Neural progenitor cell (in vitro differentiated cells): ENCODE measurements around the gene CCDC138. TPM values are rescaled to one million over a fixed set of nuclear protein-coding genes. Genes with fewer than 3 reads are reported as not detected.

Experiments
- DNase-seq: peaks from one replicate; pipeline ENCODE4 v3.0.0-alpha.2; 2016; ENCODE audit warnings: low spot score
- H2AFZ ChIP-seq: fragments of 200-600 bp; sonication (generic); replicated peaks from 2 replicates; pipeline ENCODE4 v1.6.1; 2016; ENCODE audit warnings: antibody characterized with exemption
- H3F3A ChIP-seq: fragments of 200-600 bp; sonication (generic); 2 replicates; pipeline ENCODE4 v1.6.1; 2016; ENCODE audit warnings: antibody characterized with exemption, low read depth
- H3K27ac ChIP-seq: fragments of 200-600 bp; sonication (generic); 2 replicates; pipeline ENCODE4 v1.5.1; 2016; ENCODE audit warnings: mild to moderate bottlenecking
- H3K27me3 ChIP-seq: fragments of 200-600 bp; sonication (generic); 2 replicates; pipeline ENCODE4 v1.6.1; 2016; ENCODE audit warnings: mild to moderate bottlenecking, moderate library complexity
- H3K36me3 ChIP-seq: fragments of 200-600 bp; sonication (generic); 2 replicates; pipeline ENCODE4 v1.5.1; 2016
- H3K4me1 ChIP-seq: fragments of 200-600 bp; sonication (generic); 2 replicates; pipeline ENCODE4 v1.6.1; 2016; ENCODE audit warnings: mixed run types
- H3K4me2 ChIP-seq: fragments of 200-600 bp; sonication (generic); 2 replicates; pipeline ENCODE4 v1.6.1; 2016
- H3K4me3 ChIP-seq: fragments of 200-600 bp; sonication (generic); 2 replicates; pipeline ENCODE4 v1.5.1; 2016
- H3K79me2 ChIP-seq: fragments of 200-600 bp; sonication (generic); 2 replicates; pipeline ENCODE4 v1.6.1; 2016; ENCODE audit warnings: low read depth
- H3K9ac ChIP-seq: fragments of 200-600 bp; sonication (generic); 2 replicates; pipeline ENCODE4 v1.6.1; 2016
- H3K9me3 ChIP-seq: fragments of 200-600 bp; sonication (generic); 2 replicates; pipeline ENCODE4 v1.5.1; 2016; ENCODE audit warnings: low read depth
- H4K20me1 ChIP-seq: fragments of 200-600 bp; sonication (generic); 2 replicates; pipeline ENCODE4 v1.6.1; 2016; ENCODE audit warnings: low read depth
- H3K27ac Mint-ChIP-seq: 3 replicates; pipeline ENCODE4 v1.8.0; 2021; ENCODE audit warnings: mixed read lengths
- H3K27me3 Mint-ChIP-seq: 2 replicates; pipeline ENCODE4 v1.8.0; 2022; ENCODE audit warnings: low read depth, mild to moderate bottlenecking, inconsistent platforms, moderate library complexity, mixed read lengths; ENCODE audit not compliant: insufficient read depth
- H3K36me3 Mint-ChIP-seq: 3 replicates; pipeline ENCODE4 v1.8.0; 2021; ENCODE audit warnings: mixed read lengths
- H3K4me1 Mint-ChIP-seq: 3 replicates; pipeline ENCODE4 v1.8.0; 2021; ENCODE audit warnings: mixed read lengths
- H3K4me3 Mint-ChIP-seq: 3 replicates; pipeline ENCODE4 v1.8.0; 2021; ENCODE audit warnings: mild to moderate bottlenecking, moderate library complexity, mixed read lengths
- H3K9me3 Mint-ChIP-seq: 3 replicates; pipeline ENCODE4 v1.8.0; 2020; ENCODE audit warnings: mixed read lengths
- EZH2 ChIP-seq: fragments of 200-600 bp; sonication (generic); IDR thresholded peaks from 2 replicates; pipeline ENCODE4 v1.6.1; 2017; ENCODE audit warnings: antibody characterized with exemption, mild to moderate bottlenecking, moderate library complexity
- EZH2phosphoT487 ChIP-seq: fragments of 200-600 bp; sonication (generic); IDR thresholded peaks from 2 replicates; pipeline ENCODE4 v1.6.1; 2017; ENCODE audit warnings: antibody characterized with exemption
- small RNA-seq: library from RNA; depleted of rRNA; stranded (forward); fragments of <200 nt; gene quantifications from one replicate; pipeline ENCODE3, GENCODE V24; 2015
- total RNA-seq: library from RNA; depleted of rRNA; stranded (reverse); fragments of >200 nt; gene quantifications from 2 replicates; pipeline ENCODE4 v1.2.3, GENCODE V29; 2015; ENCODE audit warnings: low replicate concordance
- TF ChIP-seq, protein P1 (sequence below): fragments of 200-600 bp; sonication (generic); IDR thresholded peaks from 2 replicates; pipeline ENCODE4 v1.5.1; 2017; ENCODE audit warnings: antibody characterized with exemption, mild to moderate bottlenecking

Gene CCDC138
- total RNA-seq, 1 donor from 2014 or later = 92.6 TPM

DNA sequence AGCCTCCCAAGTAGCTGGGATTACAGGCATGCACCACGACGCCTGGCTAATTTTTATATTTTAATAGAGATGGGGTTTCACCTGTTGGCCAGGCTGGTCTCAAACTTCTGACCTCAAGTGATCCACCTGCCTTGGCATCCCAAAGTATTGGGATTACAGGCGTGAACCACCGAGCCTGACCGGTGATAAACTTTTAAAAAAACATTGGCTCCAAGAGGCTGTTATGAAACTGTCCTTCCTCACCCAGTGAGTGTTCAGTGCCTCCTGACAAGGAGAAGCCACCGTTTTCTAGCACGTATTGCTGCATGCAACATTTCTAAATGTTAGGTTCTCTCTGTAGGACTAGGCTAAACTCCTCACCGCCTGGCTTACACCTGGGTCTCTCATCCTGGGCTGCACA lies 139.2 kb downstream of the CCDC138 start:
- Histone ChIP-seq H3K27me3 (no peaks in the 10 kb centered on the region), H3K4me3 (no peak overlapping the region), H3K9me3 (no peaks in the 10 kb centered on the region), H3F3A (no peaks in the 10 kb centered on the region), H2AFZ (no peak overlapping the region), H3K4me1 (no peaks in the 10 kb centered on the region), H3K79me2 (no peaks in the 10 kb centered on the region), H4K20me1 (no peaks in the 10 kb centered on the region), H3K4me2 (no peak overlapping the region), H3K27ac (no peak overlapping the region), H3K9ac (no peak overlapping the region), H3K36me3 (no peaks in the 10 kb centered on the region)
- peaks cover 2% of the 10 kb centered on the region for H3K9me3 Mint-ChIP-seq
- H3K4me1 Mint-ChIP-seq = peaks cover 51% of the 10 kb centered on the region
- H3K27me3 Mint-ChIP-seq = peaks cover 19% of the 10 kb centered on the region
- no peaks in the 10 kb centered on the region for H3K36me3 Mint-ChIP-seq
- H3K4me3 Mint-ChIP-seq = no peak overlapping the region
- TF ChIP-seq EZH2 = no peak
- no peak for TF ChIP-seq EZH2phosphoT487
- TF ChIP-seq, protein P1, sequence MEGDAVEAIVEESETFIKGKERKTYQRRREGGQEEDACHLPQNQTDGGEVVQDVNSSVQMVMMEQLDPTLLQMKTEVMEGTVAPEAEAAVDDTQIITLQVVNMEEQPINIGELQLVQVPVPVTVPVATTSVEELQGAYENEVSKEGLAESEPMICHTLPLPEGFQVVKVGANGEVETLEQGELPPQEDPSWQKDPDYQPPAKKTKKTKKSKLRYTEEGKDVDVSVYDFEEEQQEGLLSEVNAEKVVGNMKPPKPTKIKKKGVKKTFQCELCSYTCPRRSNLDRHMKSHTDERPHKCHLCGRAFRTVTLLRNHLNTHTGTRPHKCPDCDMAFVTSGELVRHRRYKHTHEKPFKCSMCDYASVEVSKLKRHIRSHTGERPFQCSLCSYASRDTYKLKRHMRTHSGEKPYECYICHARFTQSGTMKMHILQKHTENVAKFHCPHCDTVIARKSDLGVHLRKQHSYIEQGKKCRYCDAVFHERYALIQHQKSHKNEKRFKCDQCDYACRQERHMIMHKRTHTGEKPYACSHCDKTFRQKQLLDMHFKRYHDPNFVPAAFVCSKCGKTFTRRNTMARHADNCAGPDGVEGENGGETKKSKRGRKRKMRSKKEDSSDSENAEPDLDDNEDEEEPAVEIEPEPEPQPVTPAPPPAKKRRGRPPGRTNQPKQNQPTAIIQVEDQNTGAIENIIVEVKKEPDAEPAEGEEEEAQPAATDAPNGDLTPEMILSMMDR = no peak
- H3K27ac Mint-ChIP-seq = peak overlapping the region; percentile 42
- no peak for DNase-seq

Small RNA genes within 50 kb of the gene (small RNA-seq; reads per million reads assigned to genes)
- not detected for gene AC073415.1

Other genes with a start within 250 kb of the CCDC138 start
- 71.8 and 109 TPM in 2 replicates for gene RANBP2, start 67.3 kb upstream of the CCDC138 start, total RNA-seq
- not detected in 2 replicates for gene EDAR, start 202.4 kb downstream of the CCDC138 start, total RNA-seq